Measurements from ENCODE around the gene ZNF394. TPM values are rescaled to one million over a fixed set of nuclear protein-coding genes. Genes with fewer than 3 reads are reported as not detected.
A peak's percentile ranks its signal among the peaks of the same experiment; 100 is the strongest.

Gene ZNF394
- total and polyA plus RNA-seq, 9 of the 15 experiments (the other 6 are each of a cell fraction or from before 2014, with no cell fraction given) = 2.9 to 32.2 (median 24.2) TPM

- TF ChIP-seq CEBPZ (IDR thresholded peaks at IDR 0.05; ENCODE audit: borderline replicate concordance, low read depth, low read length) (0 out of 2 replicates have a peak, but pooled peaks have one; percentile 19), ZBTB17 (CRISPR knock-in tag; IDR thresholded peaks at IDR 0.05) (peak; percentile 92), ZNF507 (tag; conservative IDR thresholded peaks at IDR 0.05) (no peak), SIN3B (IDR thresholded peaks at IDR 0.05; ENCODE audit: low read depth) (peak; percentile 76), RBM25 (IDR thresholded peaks at IDR 0.05; ENCODE audit: low read depth, low read length, severe bottlenecking) (peak; percentile 87), ZNF12 (CRISPR knock-in tag; IDR thresholded peaks at IDR 0.05) (peak; percentile 81), ATF1 (CRISPR knock-in tag; IDR thresholded peaks at IDR 0.05) (no peak), ATF1 (tag; IDR thresholded peaks at IDR 0.05) (peak; percentile 82), MNT (conservative IDR thresholded peaks at IDR 0.05) (peak; percentile 89 to 93), TCF7 (IDR thresholded peaks at IDR 0.05; ENCODE audit: borderline replicate concordance) (no peak), ZNF586 (CRISPR knock-in tag; conservative IDR thresholded peaks at IDR 0.05) (0 out of 2 replicates have a peak, but pooled peaks have one; percentile 16), CC2D1A (IDR thresholded peaks at IDR 0.05) (0 out of 2 replicates have a peak, but pooled peaks have one; percentile 11), SRF (CRISPR knock-in tag; IDR thresholded peaks at IDR 0.05) (peak in 1 of 2 experiments; percentile 18; a peak in 1 of 4 replicates), ZBTB1 (CRISPR knock-in tag; IDR thresholded peaks at IDR 0.05; ENCODE audit: borderline replicate concordance, low read depth) (peak; percentile 58; the same call in 1 of the 2 replicates), TBP (optimal IDR thresholded peaks at IDR 0.05; ENCODE audit: low read depth, low read length) (peak; percentile 89)
- TF ChIP-seq, protein P1, sequence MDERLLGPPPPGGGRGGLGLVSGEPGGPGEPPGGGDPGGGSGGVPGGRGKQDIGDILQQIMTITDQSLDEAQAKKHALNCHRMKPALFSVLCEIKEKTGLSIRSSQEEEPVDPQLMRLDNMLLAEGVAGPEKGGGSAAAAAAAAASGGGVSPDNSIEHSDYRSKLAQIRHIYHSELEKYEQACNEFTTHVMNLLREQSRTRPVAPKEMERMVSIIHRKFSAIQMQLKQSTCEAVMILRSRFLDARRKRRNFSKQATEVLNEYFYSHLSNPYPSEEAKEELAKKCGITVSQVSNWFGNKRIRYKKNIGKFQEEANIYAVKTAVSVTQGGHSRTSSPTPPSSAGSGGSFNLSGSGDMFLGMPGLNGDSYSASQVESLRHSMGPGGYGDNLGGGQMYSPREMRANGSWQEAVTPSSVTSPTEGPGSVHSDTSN (CRISPR knock-in tag; IDR thresholded peaks at IDR 0.05; ENCODE audit: low read depth) = peak; percentile 15; the same call in 1 of the 2 replicates
- TF ChIP-seq, protein P1 (tag; conservative IDR thresholded peaks at IDR 0.05; ENCODE audit: low read depth) = peak; percentile 86
These were observed 27.3 kb downstream of the ZNF394 start, which contains the start of gene ZNF789 (continued) for GRCh38 chr7:99472561-99473314.

Measured in K562 (cell line).